Caki2 (cell line): Measurements from ENCODE around the gene TADA2A. TPM values are rescaled to one million over a fixed set of nuclear protein-coding genes. Genes with fewer than 3 reads are reported as not detected.
A peak's percentile ranks its signal among the peaks of the same experiment; 100 is the strongest.
"Not testable (repeated sequence)": the region's sequence is repeated elsewhere in the genome, so short reads cannot be mapped to it uniquely, and the experiment has no call there.

Source experiments
- DNase-seq: peaks from one replicate; pipeline ENCODE4 v3.0.0-alpha.2; 2015; ENCODE audit warnings: low read depth
- in situ Hi-C: cut with HindIII; loops from 2 replicates; pipeline ENCODE4 v1.10.0; 2016; ENCODE audit warnings: low sequenced_read_pairs, low pct_unique_long_range_greater_than_20kb, mixed read lengths
- total RNA-seq: library from RNA; depleted of rRNA; stranded (reverse); fragments of >200 nt; shearing (Covaris generic); gene quantifications from 2 replicates; pipeline ENCODE4 v1.2.3, GENCODE V29; 2014; ENCODE audit warnings: low replicate concordance

TADA2A gene
- total RNA-seq, 1 experiment from 2014 or later: 6.8 TPM

- peak; percentile 68 for DNase-seq
- in situ Hi-C loops: no loop called here
Measured at GRCh38 chr17:37392024-37392590, 14.6 kb upstream of the TADA2A start.

GRCh38 chr17:37393352-37393751 is 13.3 kb upstream of the TADA2A start:
- in situ Hi-C loops: no loop called here
- DNase-seq: no peak

GRCh38 chr17:37399265-37399803 is 7.4 kb upstream of the TADA2A start:
- in situ Hi-C loops: no loop called here
- no peak for DNase-seq

- DNase-seq: no peak
- in situ Hi-C loops: no loop called here
Measured at GRCh38 chr17:37400505-37400904, 6.2 kb upstream of the TADA2A start.

- in situ Hi-C loops, DNase-seq: not testable (repeated sequence)
Measured at GRCh38 chr17:37405522-37405921, 1.2 kb upstream of the TADA2A start.

- DNase-seq: peak; percentile 45
- in situ Hi-C loops: no loop called here
Measured at GRCh38 chr17:37405955-37406634, 591 bp upstream of the TADA2A start.

- in situ Hi-C loops, DNase-seq: not testable (repeated sequence)
Measured at GRCh38 chr17:37408145-37408479, 1.4 kb downstream of the TADA2A start.

- DNase-seq: no peak
- in situ Hi-C loops: no loop called here
Measured at GRCh38 chr17:37410357-37410756, 3.7 kb downstream of the TADA2A start.

- no peak for DNase-seq
- in situ Hi-C loops: no loop called here
Measured at GRCh38 chr17:37413875-37414519, 7.3 kb downstream of the TADA2A start.

GRCh38 chr17:37417852-37418251 is 11.2 kb downstream of the TADA2A start:
- in situ Hi-C loops: no loop called here
- DNase-seq: no peak

GRCh38 chr17:37422971-37423625 is 16.4 kb downstream of the TADA2A start:
- DNase-seq: no peak
- in situ Hi-C loops: no loop called here

- in situ Hi-C loops: no loop called here
- DNase-seq: no peak
Measured at GRCh38 chr17:37425268-37425667, 18.6 kb downstream of the TADA2A start.

- in situ Hi-C loops: no loop called here
- no peak for DNase-seq
Measured at GRCh38 chr17:37429039-37429438, 22.4 kb downstream of the TADA2A start.

GRCh38 chr17:37429453-37429852 is 22.8 kb downstream of the TADA2A start:
- in situ Hi-C loops: no loop called here
- DNase-seq: no peak

GRCh38 chr17:37430051-37430627 is 23.5 kb downstream of the TADA2A start:
- DNase-seq: no peak
- in situ Hi-C loops: no loop called here

- DNase-seq: no peak
- in situ Hi-C loops: no loop called here
Measured at GRCh38 chr17:37432671-37433070, 26.0 kb downstream of the TADA2A start.

GRCh38 chr17:37438141-37438540 is 31.5 kb downstream of the TADA2A start:
- DNase-seq: no peak
- in situ Hi-C loops: no loop called here

- in situ Hi-C loops: no loop called here
- no peak for DNase-seq
Measured at GRCh38 chr17:37440424-37440823, 33.7 kb downstream of the TADA2A start.
